ENCODE results near the gene ARSJ.
"Not testable (repeated sequence)": the region's sequence is repeated elsewhere in the genome, so short reads cannot be mapped to it uniquely, and the experiment has no call there.

The ARSJ gene

GRCh38 chr4:113957956-113958355 lies 21.5 kb downstream of the ARSJ start:
- DNase-seq (ENCODE audit: low spot score): no peak

GRCh38 chr4:113955948-113956347 lies 23.5 kb downstream of the ARSJ start:
- no peak for DNase-seq (ENCODE audit: low spot score)

- DNase-seq (ENCODE audit: low spot score): no peak
These were observed 24.0 kb downstream of the ARSJ start for GRCh38 chr4:113955411-113955810.

GRCh38 chr4:113953888-113954287 lies 25.6 kb downstream of the ARSJ start:
- DNase-seq (ENCODE audit: low spot score): no peak

- peak; percentile 39 for DNase-seq (ENCODE audit: low spot score)
These were observed 26.9 kb downstream of the ARSJ start for GRCh38 chr4:113952452-113953029.

GRCh38 chr4:113951263-113951662 lies 28.2 kb downstream of the ARSJ start:
- no peak for DNase-seq (ENCODE audit: low spot score)

GRCh38 chr4:113950207-113950606 lies 29.2 kb downstream of the ARSJ start:
- no peak for DNase-seq (ENCODE audit: low spot score)

- DNase-seq (ENCODE audit: low spot score): no peak
These were observed 32.0 kb downstream of the ARSJ start for GRCh38 chr4:113947484-113947883.

- no peak for DNase-seq (ENCODE audit: low spot score)
These were observed 33.5 kb downstream of the ARSJ start for GRCh38 chr4:113945906-113946305.

GRCh38 chr4:113943863-113944262 lies 35.6 kb downstream of the ARSJ start:
- no peak for DNase-seq (ENCODE audit: low spot score)

GRCh38 chr4:113943085-113943484 lies 36.4 kb downstream of the ARSJ start:
- DNase-seq (ENCODE audit: low spot score): no peak

GRCh38 chr4:113941836-113942235 lies 37.6 kb downstream of the ARSJ start:
- no peak for DNase-seq (ENCODE audit: low spot score)

- not testable (repeated sequence) for DNase-seq (ENCODE audit: low spot score)
These were observed 39.3 kb downstream of the ARSJ start for GRCh38 chr4:113940103-113940502.

GRCh38 chr4:113935190-113935589 lies 44.3 kb downstream of the ARSJ start:
- DNase-seq (ENCODE audit: low spot score): no peak

GRCh38 chr4:113924706-113925105 lies 54.7 kb downstream of the ARSJ start:
- DNase-seq (ENCODE audit: low spot score): not testable (repeated sequence)

- no peak for DNase-seq (ENCODE audit: low spot score)
These were observed 58.2 kb downstream of the ARSJ start for GRCh38 chr4:113921089-113921794.

- DNase-seq (ENCODE audit: low spot score): no peak
These were observed 59.8 kb downstream of the ARSJ start for GRCh38 chr4:113919611-113920010.

GRCh38 chr4:113919145-113919544 lies 60.3 kb downstream of the ARSJ start:
- no peak for DNase-seq (ENCODE audit: low spot score)

GRCh38 chr4:113908829-113909228 lies 70.6 kb downstream of the ARSJ start:
- peak; percentile 13 for DNase-seq (ENCODE audit: low spot score)

- DNase-seq (ENCODE audit: low spot score): no peak
These were observed 71.9 kb downstream of the ARSJ start for GRCh38 chr4:113907559-113907958.

- DNase-seq (ENCODE audit: low spot score): no peak
These were observed 74.1 kb downstream of the ARSJ start for GRCh38 chr4:113905301-113905700.

GRCh38 chr4:113904877-113905276 lies 74.6 kb downstream of the ARSJ start:
- DNase-seq (ENCODE audit: low spot score): no peak

GRCh38 chr4:113901994-113902787 lies 77.3 kb downstream of the ARSJ start:
- peak; percentile 78 for DNase-seq (ENCODE audit: low spot score)

Measured in CD4-positive, alpha-beta T cell treated with Interleukin-2 at 100 ng/mL for 4 hours (primary cell).